ENCODE data around the gene GPR21.

The GPR21 gene

GRCh38 chr9:123065196-123065595, 31.7 kb downstream of the GPR21 start:
- no peak for DNase-seq (ENCODE audit: low spot score)

DNA sequence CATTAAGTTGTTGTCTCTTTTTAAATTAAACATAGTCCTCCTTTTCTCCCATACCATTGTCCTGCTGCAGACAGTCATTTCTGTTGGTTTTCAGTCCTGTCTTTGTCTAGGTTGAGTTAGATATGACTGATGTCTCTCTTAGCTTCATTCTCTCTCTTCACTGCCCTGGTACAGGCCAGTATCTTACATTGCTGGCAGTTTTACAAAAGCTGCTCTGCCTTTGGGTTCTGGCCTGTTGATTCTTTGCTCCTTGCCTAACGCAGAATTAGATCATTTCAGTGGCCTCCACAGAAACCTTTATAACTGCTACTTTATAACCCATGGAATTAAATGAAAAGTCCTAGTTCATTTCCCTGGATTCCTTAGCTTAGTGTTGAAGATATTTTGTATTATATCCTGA, 33.7 kb downstream of the GPR21 start:
- DNase-seq (ENCODE audit: low spot score): no peak

DNA sequence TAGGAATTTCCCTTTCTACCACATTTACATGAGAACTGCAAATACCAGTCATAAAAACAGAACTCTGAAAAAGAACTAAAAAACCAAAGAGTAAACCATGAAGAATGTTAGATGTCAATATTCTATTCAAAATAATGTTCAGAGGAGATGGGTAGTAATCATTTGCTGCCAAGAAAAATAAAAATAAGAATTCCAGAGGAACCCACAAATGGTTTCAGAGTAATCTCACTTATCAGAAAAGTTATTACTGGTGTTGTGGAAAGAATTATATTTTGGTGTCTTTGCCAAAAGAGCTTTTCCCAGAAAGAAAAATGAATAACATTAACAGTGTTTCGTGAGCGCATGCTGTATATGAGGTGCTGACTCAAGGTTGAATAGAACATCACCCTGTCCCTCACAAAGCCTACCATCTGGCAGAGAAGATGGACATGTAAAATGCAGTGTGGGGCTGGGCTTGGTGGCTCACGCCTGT, 35.6 kb downstream of the GPR21 start:
- no peak for DNase-seq (ENCODE audit: low spot score)

DNA sequence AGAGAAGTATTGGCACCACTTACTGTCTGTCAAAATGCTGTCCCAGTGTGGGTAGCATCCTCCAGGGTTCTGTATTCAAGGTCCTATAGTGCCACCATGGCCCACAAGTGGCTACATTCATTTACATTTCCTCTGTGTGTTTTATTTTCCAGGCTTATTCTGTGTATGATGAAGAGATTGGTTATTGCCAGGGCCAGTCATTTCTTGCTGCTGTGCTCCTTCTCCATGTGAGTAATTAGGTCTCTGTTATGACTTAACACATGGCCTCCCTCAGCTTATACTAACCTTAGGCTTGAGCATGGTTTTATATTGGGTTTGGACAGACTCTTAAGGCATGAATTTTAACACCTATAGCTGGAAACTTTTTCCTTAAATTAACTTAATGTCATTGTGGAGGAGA, 36.7 kb downstream of the GPR21 start:
- DNase-seq (ENCODE audit: low spot score): no peak

GRCh38 chr9:123072407-123072995, 39.0 kb downstream of the GPR21 start:
- DNase-seq (ENCODE audit: low spot score): no peak

- no peak for DNase-seq (ENCODE audit: low spot score)
These were observed 40.0 kb downstream of the GPR21 start for GRCh38 chr9:123073441-123073840.

- no peak for DNase-seq (ENCODE audit: low spot score)
These were observed 40.5 kb downstream of the GPR21 start for GRCh38 chr9:123073991-123074422.

DNA sequence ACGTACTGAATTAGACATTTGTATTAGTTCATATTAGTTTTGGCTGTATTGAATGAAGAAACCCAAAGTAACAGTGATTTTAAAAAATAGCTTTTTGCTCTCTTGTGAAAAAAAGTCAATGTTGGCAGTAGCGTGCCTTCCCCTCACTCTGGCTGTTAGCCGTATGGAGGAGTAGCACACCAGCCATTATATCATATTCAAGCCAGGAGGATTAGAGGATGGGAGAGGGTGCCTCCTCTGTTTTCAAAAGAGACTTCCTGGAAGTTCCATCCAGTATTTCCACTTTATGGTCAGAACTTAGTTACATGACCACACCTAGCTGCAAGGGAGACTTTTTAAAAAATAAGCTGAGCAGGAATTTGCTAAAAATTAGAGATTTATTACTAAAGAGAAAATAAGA, 41.2 kb downstream of the GPR21 start:
- no peak for DNase-seq (ENCODE audit: low spot score)

DNA sequence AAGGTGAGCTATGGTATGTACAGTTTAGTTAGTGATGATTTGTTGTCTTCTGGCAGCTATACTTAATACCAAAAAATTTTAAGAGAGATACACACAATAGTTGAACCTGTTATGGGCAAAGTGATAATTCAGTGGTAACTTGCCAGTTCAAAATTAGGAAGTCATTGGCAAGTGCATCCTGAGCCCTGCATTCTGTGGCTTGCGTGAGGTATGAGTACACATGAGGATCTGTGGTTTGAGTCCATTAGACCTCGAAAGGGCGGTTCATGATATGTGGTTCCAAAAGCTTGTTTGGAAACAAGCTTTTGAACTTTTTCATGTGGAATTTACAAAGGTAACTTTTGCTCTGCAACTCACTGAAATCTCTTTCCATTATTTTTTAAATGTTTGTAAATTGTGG, 47.0 kb downstream of the GPR21 start:
- no peak for DNase-seq (ENCODE audit: low spot score)

GRCh38 chr9:123081824-123082223, 48.4 kb downstream of the GPR21 start:
- peak; percentile 52 for DNase-seq (ENCODE audit: low spot score)

DNA sequence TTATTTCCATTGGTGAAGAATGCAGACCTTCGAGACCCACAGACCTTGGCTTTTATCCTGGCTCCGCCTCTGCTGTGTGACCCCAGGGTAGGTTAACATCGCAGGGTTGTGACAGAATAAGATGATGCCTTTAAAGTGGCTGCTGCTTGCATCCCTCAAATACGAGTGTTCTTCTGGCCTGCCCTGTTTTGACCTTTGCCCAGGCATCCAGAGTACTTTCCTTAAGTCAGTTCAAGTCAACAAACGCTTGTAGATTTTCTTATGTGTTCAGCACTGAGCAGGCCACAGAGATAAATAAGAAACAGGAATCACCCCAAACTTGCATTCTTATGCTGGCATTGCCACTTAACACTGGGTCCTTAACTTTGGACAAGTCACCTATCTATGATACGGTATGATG, 50.2 kb downstream of the GPR21 start:
- no peak for DNase-seq (ENCODE audit: low spot score)

GRCh38 chr9:123084256-123084655, 50.8 kb downstream of the GPR21 start:
- no peak for DNase-seq (ENCODE audit: low spot score)
